ENCODE results near the gene CRYBB1. TPM values are rescaled to one million over a fixed set of nuclear protein-coding genes. Genes with fewer than 3 reads are reported as not detected.

CRYBB1 gene
- polyA plus RNA-seq, 1 of the 3 experiments (the other 2 are of a cell fraction): 0.05 TPM

DNA sequence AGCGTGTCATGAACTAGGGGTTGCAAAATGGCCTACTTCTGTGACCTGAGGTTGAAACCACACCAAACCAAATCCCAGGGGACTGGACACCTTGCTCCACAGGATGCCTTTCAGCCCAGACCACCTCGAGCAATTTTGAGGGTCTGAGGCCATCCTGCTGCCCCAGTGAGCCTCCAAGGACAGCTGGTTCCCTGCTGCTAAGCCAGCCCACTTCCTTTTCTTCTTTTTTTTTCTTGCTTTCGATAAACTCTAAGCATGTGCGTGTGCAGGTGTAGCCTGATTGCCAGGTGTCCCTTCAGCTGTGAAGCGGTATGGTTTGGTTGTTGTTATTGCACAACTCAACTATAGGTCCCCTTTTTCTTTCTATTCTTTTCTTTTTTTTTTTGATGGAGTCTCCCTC, 2.7 kb downstream of the CRYBB1 start:
- Histone ChIP-seq H2AFZ (ENCODE audit: low read depth) (no peak overlapping the region), H3K36me3 (replicated peaks in 1 of 2; ENCODE audit: control insufficient read depth in 1 of 2, insufficient read depth in 2 of 2, low read length in 1 of 2) (no peaks in the 10 kb centered on the region), H3K27ac (ENCODE audit: low read depth in 2 of 2, low read length in 1 of 2) (no peak overlapping the region), H4K20me1 (ENCODE audit: insufficient read depth) (no peaks in the 10 kb centered on the region), H3K4me3 (ENCODE audit: low read depth in 2 of 2, low read length in 1 of 2) (no peak overlapping the region), H3K9me3 (no peaks in the 10 kb centered on the region), H3K79me2 (ENCODE audit: insufficient read depth) (no peaks in the 10 kb centered on the region), H3K9ac (no peak overlapping the region), H3K27me3 (ENCODE audit: insufficient read depth) (no peaks in the 10 kb centered on the region; the same call in 1 of the 2 replicates), H3F3A (replicated peaks; ENCODE audit: insufficient read depth) (no peaks in the 10 kb centered on the region), H3K4me1 (ENCODE audit: control insufficient read depth in 1 of 2, insufficient read depth in 2 of 2, low read depth in 1 of 2, low read length in 1 of 2) (peaks cover 9 to 27% of the 10 kb centered on the region in 2 experiments), H3K4me2 (no peak overlapping the region), H3K9me2 (no peaks in the 10 kb centered on the region)
- ChIA-PET CTCF (no interaction called here), POLR2A (no interaction called here)
- 73% methylated on average over 5 of the region's 5 CpGs for WGBS (ENCODE audit: low lambda C conversion rate)
- no peak for DNase-seq
- TF ChIP-seq FOSL2 (IDR thresholded peaks at IDR 0.05; ENCODE audit: borderline replicate concordance, low read depth) (no peak), SMC3 (IDR thresholded peaks at IDR 0.05; ENCODE audit: low read depth, low read length) (no peak), TEAD4 (IDR thresholded peaks at IDR 0.05; ENCODE audit: borderline replicate concordance, insufficient read depth) (no peak), POLR2AphosphoS5 (IDR thresholded peaks at IDR 0.05; ENCODE audit: low read depth, low read length) (no peak), GABPA (IDR thresholded peaks at IDR 0.05; ENCODE audit: low read depth) (no peak), YY1 (IDR thresholded peaks at IDR 0.05; ENCODE audit: low read depth) (no peak), TCF12 (IDR thresholded peaks at IDR 0.05) (no peak), RAD21 (IDR thresholded peaks at IDR 0.05; ENCODE audit: low read length) (no peak), CHD2 (IDR thresholded peaks at IDR 0.05; ENCODE audit: low read length, partially characterized antibody) (no peak), NRF1 (IDR thresholded peaks at IDR 0.05; ENCODE audit: low read depth, low read length) (no peak), MXI1 (IDR thresholded peaks at IDR 0.05; ENCODE audit: low read depth, low read length) (no peak), EP300 (IDR thresholded peaks at IDR 0.05; ENCODE audit: borderline replicate concordance in 1 of 2, low read depth in 1 of 2, low read length in 1 of 2) (no peak)
- TF ChIP-seq, protein P1, sequence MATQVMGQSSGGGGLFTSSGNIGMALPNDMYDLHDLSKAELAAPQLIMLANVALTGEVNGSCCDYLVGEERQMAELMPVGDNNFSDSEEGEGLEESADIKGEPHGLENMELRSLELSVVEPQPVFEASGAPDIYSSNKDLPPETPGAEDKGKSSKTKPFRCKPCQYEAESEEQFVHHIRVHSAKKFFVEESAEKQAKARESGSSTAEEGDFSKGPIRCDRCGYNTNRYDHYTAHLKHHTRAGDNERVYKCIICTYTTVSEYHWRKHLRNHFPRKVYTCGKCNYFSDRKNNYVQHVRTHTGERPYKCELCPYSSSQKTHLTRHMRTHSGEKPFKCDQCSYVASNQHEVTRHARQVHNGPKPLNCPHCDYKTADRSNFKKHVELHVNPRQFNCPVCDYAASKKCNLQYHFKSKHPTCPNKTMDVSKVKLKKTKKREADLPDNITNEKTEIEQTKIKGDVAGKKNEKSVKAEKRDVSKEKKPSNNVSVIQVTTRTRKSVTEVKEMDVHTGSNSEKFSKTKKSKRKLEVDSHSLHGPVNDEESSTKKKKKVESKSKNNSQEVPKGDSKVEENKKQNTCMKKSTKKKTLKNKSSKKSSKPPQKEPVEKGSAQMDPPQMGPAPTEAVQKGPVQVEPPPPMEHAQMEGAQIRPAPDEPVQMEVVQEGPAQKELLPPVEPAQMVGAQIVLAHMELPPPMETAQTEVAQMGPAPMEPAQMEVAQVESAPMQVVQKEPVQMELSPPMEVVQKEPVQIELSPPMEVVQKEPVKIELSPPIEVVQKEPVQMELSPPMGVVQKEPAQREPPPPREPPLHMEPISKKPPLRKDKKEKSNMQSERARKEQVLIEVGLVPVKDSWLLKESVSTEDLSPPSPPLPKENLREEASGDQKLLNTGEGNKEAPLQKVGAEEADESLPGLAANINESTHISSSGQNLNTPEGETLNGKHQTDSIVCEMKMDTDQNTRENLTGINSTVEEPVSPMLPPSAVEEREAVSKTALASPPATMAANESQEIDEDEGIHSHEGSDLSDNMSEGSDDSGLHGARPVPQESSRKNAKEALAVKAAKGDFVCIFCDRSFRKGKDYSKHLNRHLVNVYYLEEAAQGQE (IDR thresholded peaks at IDR 0.05; ENCODE audit: low read depth, low read length): no peak
- TF ChIP-seq, protein P2, sequence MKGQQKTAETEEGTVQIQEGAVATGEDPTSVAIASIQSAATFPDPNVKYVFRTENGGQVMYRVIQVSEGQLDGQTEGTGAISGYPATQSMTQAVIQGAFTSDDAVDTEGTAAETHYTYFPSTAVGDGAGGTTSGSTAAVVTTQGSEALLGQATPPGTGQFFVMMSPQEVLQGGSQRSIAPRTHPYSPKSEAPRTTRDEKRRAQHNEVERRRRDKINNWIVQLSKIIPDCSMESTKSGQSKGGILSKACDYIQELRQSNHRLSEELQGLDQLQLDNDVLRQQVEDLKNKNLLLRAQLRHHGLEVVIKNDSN (IDR thresholded peaks at IDR 0.05; ENCODE audit: borderline replicate concordance, low read depth): no peak
- TF ChIP-seq, protein P3, sequence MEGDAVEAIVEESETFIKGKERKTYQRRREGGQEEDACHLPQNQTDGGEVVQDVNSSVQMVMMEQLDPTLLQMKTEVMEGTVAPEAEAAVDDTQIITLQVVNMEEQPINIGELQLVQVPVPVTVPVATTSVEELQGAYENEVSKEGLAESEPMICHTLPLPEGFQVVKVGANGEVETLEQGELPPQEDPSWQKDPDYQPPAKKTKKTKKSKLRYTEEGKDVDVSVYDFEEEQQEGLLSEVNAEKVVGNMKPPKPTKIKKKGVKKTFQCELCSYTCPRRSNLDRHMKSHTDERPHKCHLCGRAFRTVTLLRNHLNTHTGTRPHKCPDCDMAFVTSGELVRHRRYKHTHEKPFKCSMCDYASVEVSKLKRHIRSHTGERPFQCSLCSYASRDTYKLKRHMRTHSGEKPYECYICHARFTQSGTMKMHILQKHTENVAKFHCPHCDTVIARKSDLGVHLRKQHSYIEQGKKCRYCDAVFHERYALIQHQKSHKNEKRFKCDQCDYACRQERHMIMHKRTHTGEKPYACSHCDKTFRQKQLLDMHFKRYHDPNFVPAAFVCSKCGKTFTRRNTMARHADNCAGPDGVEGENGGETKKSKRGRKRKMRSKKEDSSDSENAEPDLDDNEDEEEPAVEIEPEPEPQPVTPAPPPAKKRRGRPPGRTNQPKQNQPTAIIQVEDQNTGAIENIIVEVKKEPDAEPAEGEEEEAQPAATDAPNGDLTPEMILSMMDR (IDR thresholded peaks at IDR 0.05): no peak
- TF ChIP-seq, protein P4, sequence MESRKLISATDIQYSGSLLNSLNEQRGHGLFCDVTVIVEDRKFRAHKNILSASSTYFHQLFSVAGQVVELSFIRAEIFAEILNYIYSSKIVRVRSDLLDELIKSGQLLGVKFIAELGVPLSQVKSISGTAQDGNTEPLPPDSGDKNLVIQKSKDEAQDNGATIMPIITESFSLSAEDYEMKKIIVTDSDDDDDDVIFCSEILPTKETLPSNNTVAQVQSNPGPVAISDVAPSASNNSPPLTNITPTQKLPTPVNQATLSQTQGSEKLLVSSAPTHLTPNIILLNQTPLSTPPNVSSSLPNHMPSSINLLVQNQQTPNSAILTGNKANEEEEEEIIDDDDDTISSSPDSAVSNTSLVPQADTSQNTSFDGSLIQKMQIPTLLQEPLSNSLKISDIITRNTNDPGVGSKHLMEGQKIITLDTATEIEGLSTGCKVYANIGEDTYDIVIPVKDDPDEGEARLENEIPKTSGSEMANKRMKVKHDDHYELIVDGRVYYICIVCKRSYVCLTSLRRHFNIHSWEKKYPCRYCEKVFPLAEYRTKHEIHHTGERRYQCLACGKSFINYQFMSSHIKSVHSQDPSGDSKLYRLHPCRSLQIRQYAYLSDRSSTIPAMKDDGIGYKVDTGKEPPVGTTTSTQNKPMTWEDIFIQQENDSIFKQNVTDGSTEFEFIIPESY (IDR thresholded peaks at IDR 0.05; ENCODE audit: borderline replicate concordance, low read depth): no peak
- TF ChIP-seq, protein P5, sequence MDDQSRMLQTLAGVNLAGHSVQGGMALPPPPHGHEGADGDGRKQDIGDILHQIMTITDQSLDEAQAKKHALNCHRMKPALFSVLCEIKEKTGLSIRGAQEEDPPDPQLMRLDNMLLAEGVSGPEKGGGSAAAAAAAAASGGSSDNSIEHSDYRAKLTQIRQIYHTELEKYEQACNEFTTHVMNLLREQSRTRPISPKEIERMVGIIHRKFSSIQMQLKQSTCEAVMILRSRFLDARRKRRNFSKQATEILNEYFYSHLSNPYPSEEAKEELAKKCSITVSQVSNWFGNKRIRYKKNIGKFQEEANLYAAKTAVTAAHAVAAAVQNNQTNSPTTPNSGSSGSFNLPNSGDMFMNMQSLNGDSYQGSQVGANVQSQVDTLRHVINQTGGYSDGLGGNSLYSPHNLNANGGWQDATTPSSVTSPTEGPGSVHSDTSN (IDR thresholded peaks at IDR 0.05): no peak
